AG08395 (cell line): ENCODE data around the gene BCAN.
"Not testable (repeated sequence)": the region's sequence is repeated elsewhere in the genome, so short reads cannot be mapped to it uniquely, and the experiment has no call there.

ENCODE experiments used
- DNase-seq: peaks from one replicate; pipeline ENCODE4 v3.0.0; 2012; ENCODE audit warnings: mixed read lengths, low spot score

The BCAN gene

GRCh38 chr1:156641761-156642264 is at the start of gene BCAN:
BCAN (plus strand) TSS chr1:156642117; CDS start chr1:156646055, 3,938 bp downstream.
- DNase-seq = peak; percentile 32

- no peak for DNase-seq
Observed at GRCh38 chr1:156592158-156592909, 49.6 kb upstream of the BCAN start.

- no peak for DNase-seq
Observed at GRCh38 chr1:156592910-156593660, 48.8 kb upstream of the BCAN start.

- DNase-seq = no peak
Observed at GRCh38 chr1:156593661-156593989, 48.3 kb upstream of the BCAN start.

GRCh38 chr1:156594190-156594589 is 47.7 kb upstream of the BCAN start:
- DNase-seq = no peak

GRCh38 chr1:156595016-156595415 is 46.9 kb upstream of the BCAN start:
- no peak for DNase-seq

- DNase-seq = no peak
Observed at GRCh38 chr1:156596426-156596825, 45.5 kb upstream of the BCAN start.

- DNase-seq = no peak
Observed at GRCh38 chr1:156598125-156598524, 43.8 kb upstream of the BCAN start.

- no peak for DNase-seq
Observed at GRCh38 chr1:156598731-156599432, 43.0 kb upstream of the BCAN start.

GRCh38 chr1:156599811-156600210 is 42.1 kb upstream of the BCAN start:
- DNase-seq = no peak

- DNase-seq = no peak
Observed at GRCh38 chr1:156600733-156601121, 41.2 kb upstream of the BCAN start.

GRCh38 chr1:156601122-156601830 is 40.6 kb upstream of the BCAN start, which contains the start of gene GPATCH4:
GPATCH4 (minus strand) TSS chr1:156601479.
- DNase-seq = peak; percentile 92

GRCh38 chr1:156601892-156602291 is 40.0 kb upstream of the BCAN start:
- DNase-seq = no peak

- no peak for DNase-seq
Observed at GRCh38 chr1:156602557-156602993, 39.3 kb upstream of the BCAN start.

- not testable (repeated sequence) for DNase-seq
Observed at GRCh38 chr1:156607344-156607743, 34.6 kb upstream of the BCAN start.

- peak; percentile 79 for DNase-seq
Observed at GRCh38 chr1:156608036-156608674, 33.8 kb upstream of the BCAN start.

GRCh38 chr1:156608981-156609380 is 32.9 kb upstream of the BCAN start:
- DNase-seq = no peak

GRCh38 chr1:156610072-156610471 is 31.8 kb upstream of the BCAN start:
- DNase-seq = not testable (repeated sequence)

GRCh38 chr1:156612666-156613065 is 29.3 kb upstream of the BCAN start:
- no peak for DNase-seq

- DNase-seq = no peak
Observed at GRCh38 chr1:156615946-156616345, 26.0 kb upstream of the BCAN start.

GRCh38 chr1:156616463-156616862 is 25.5 kb upstream of the BCAN start:
- DNase-seq = peak; percentile 26
